CD4-positive, alpha-beta T cell treated with Interleukin-15 for 4 hours (primary cell): ENCODE measurements around the gene OLR1.
"Not testable (repeated sequence)": the region's sequence is repeated elsewhere in the genome, so short reads cannot be mapped to it uniquely, and the experiment has no call there.

ENCODE experiments used
- DNase-seq: peaks from one replicate; pipeline ENCODE4 v3.0.0-alpha.2; 2020; ENCODE audit warnings: low spot score

The OLR1 gene

GRCh38 chr12:10190558-10191388, 18.8 kb upstream of the OLR1 start:
- peak; percentile 63 for DNase-seq

GRCh38 chr12:10189653-10190052, 17.7 kb upstream of the OLR1 start:
- DNase-seq = no peak

GRCh38 chr12:10186958-10187357, 15.0 kb upstream of the OLR1 start:
- not testable (repeated sequence) for DNase-seq

- DNase-seq = no peak
Measured at GRCh38 chr12:10186299-10186698, 14.4 kb upstream of the OLR1 start.

GRCh38 chr12:10184261-10184843, 12.4 kb upstream of the OLR1 start:
- no peak for DNase-seq

GRCh38 chr12:10182354-10183049, 10.6 kb upstream of the OLR1 start:
- no peak for DNase-seq

- no peak for DNase-seq
Measured at GRCh38 chr12:10179776-10180181, 7.8 kb upstream of the OLR1 start.

GRCh38 chr12:10178821-10179220, 6.9 kb upstream of the OLR1 start, which contains the start of gene TMEM52B:
TSS of gene TMEM52B (plus strand) at chr12:10179032. CDS start at chr12:10179575, 543 bp downstream.
- no peak for DNase-seq

- DNase-seq = no peak
Measured at GRCh38 chr12:10175846-10176636, 4.1 kb upstream of the OLR1 start.

- DNase-seq = no peak
Measured at GRCh38 chr12:10174986-10175614, 3.2 kb upstream of the OLR1 start.

GRCh38 chr12:10170216-10170615, 1.7 kb downstream of the OLR1 start:
- no peak for DNase-seq

- DNase-seq = no peak
Measured at GRCh38 chr12:10169104-10169503, 2.8 kb downstream of the OLR1 start.

GRCh38 chr12:10167599-10167998, 4.3 kb downstream of the OLR1 start:
- DNase-seq = no peak

GRCh38 chr12:10165421-10165820, 6.5 kb downstream of the OLR1 start:
- DNase-seq = no peak

- no peak for DNase-seq
Measured at GRCh38 chr12:10163084-10163483, 8.8 kb downstream of the OLR1 start.

GRCh38 chr12:10160617-10161385, 11.1 kb downstream of the OLR1 start:
- no peak for DNase-seq

- no peak for DNase-seq
Measured at GRCh38 chr12:10159280-10159679, 12.7 kb downstream of the OLR1 start.

- no peak for DNase-seq
Measured at GRCh38 chr12:10158406-10158805, 13.5 kb downstream of the OLR1 start.

- DNase-seq = no peak
Measured at GRCh38 chr12:10155966-10156365, 16.0 kb downstream of the OLR1 start.

GRCh38 chr12:10154145-10154496, 17.8 kb downstream of the OLR1 start:
- DNase-seq = no peak
